ENCODE results near the gene SERAC1.
A peak's percentile ranks its signal among the peaks of the same experiment; 100 is the strongest.

Gene SERAC1

GRCh38 chr6:158076548-158076947 lies 91.5 kb downstream of the SERAC1 start:
- Histone ChIP-seq H2AFZ (ENCODE audit: low read length) (no peak overlapping the region), H3K27me3 (ENCODE audit: insufficient read depth, low read length) (no peaks in the 10 kb centered on the region), H3K36me3 (ENCODE audit: insufficient read depth, low read length) (no peaks in the 10 kb centered on the region)

GRCh38 chr6:158073776-158074175 lies 94.3 kb downstream of the SERAC1 start:
- Histone ChIP-seq H3K9ac (ENCODE audit: low read length) (no peak overlapping the region), H4K20me1 (ENCODE audit: insufficient read depth, low read length) (no peaks in the 10 kb centered on the region), H3K4me1 (ENCODE audit: insufficient read depth, low read length, severe bottlenecking) (no peaks in the 10 kb centered on the region), H3K27me3 (ENCODE audit: insufficient read depth, low read length) (no peaks in the 10 kb centered on the region), H2AFZ (ENCODE audit: low read length) (no peak overlapping the region), H3K9me3 (ENCODE audit: low read length) (no peaks in the 10 kb centered on the region), H3K4me3 (ENCODE audit: low read depth, low read length, poor library complexity, severe bottlenecking) (no peak overlapping the region), H3F3A (ENCODE audit: insufficient read depth, low read length) (no peaks in the 10 kb centered on the region), H3K36me3 (ENCODE audit: insufficient read depth, low read length) (no peaks in the 10 kb centered on the region), H3K27ac (ENCODE audit: low read depth, low read length, poor library complexity, severe bottlenecking) (no peak overlapping the region), H3K9me2 (ENCODE audit: low read depth, low read length) (no peaks in the 10 kb centered on the region), H3K4me2 (ENCODE audit: low read length) (no peak overlapping the region), H3K79me2 (ENCODE audit: insufficient read depth, low read length) (no peaks in the 10 kb centered on the region)
- TF ChIP-seq, protein P1, sequence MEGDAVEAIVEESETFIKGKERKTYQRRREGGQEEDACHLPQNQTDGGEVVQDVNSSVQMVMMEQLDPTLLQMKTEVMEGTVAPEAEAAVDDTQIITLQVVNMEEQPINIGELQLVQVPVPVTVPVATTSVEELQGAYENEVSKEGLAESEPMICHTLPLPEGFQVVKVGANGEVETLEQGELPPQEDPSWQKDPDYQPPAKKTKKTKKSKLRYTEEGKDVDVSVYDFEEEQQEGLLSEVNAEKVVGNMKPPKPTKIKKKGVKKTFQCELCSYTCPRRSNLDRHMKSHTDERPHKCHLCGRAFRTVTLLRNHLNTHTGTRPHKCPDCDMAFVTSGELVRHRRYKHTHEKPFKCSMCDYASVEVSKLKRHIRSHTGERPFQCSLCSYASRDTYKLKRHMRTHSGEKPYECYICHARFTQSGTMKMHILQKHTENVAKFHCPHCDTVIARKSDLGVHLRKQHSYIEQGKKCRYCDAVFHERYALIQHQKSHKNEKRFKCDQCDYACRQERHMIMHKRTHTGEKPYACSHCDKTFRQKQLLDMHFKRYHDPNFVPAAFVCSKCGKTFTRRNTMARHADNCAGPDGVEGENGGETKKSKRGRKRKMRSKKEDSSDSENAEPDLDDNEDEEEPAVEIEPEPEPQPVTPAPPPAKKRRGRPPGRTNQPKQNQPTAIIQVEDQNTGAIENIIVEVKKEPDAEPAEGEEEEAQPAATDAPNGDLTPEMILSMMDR (IDR thresholded peaks at IDR 0.05; ENCODE audit: low read length) = no peak
- TF ChIP-seq EZH2 (IDR thresholded peaks at IDR 0.05; ENCODE audit: borderline replicate concordance, low read length) = no peak

More at GRCh38 chr6:158076548-158076947, 91.5 kb downstream of the SERAC1 start:
- no peaks in the 10 kb centered on the region for H3K9me3 ChIP-seq (ENCODE audit: low read length)
- H3K4me3 ChIP-seq (ENCODE audit: low read depth, low read length, poor library complexity, severe bottlenecking) = no peak overlapping the region
- no peaks in the 10 kb centered on the region for H4K20me1 ChIP-seq (ENCODE audit: insufficient read depth, low read length)
- H3K79me2 ChIP-seq (ENCODE audit: insufficient read depth, low read length) = no peaks in the 10 kb centered on the region
- no peaks in the 10 kb centered on the region for H3K9me2 ChIP-seq (ENCODE audit: low read depth, low read length)
- no peak overlapping the region for H3K9ac ChIP-seq (ENCODE audit: low read length)
- no peak overlapping the region for H3K4me2 ChIP-seq (ENCODE audit: low read length)
- TF ChIP-seq, protein P1 (IDR thresholded peaks at IDR 0.05; ENCODE audit: low read length) = no peak
- TF ChIP-seq EZH2 (IDR thresholded peaks at IDR 0.05; ENCODE audit: borderline replicate concordance, low read length) = no peak
- no peak overlapping the region for H3K27ac ChIP-seq (ENCODE audit: low read depth, low read length, poor library complexity, severe bottlenecking)
- H3K4me1 ChIP-seq (ENCODE audit: insufficient read depth, low read length, severe bottlenecking) = no peaks in the 10 kb centered on the region
- H3F3A ChIP-seq (ENCODE audit: insufficient read depth, low read length) = no peaks in the 10 kb centered on the region

- Histone ChIP-seq H3K9me2 (ENCODE audit: low read depth, low read length) (no peaks in the 10 kb centered on the region), H3K27ac (ENCODE audit: low read depth, low read length, poor library complexity, severe bottlenecking) (no peak overlapping the region), H3F3A (ENCODE audit: insufficient read depth, low read length) (no peaks in the 10 kb centered on the region), H3K27me3 (ENCODE audit: insufficient read depth, low read length) (no peaks in the 10 kb centered on the region), H3K4me1 (ENCODE audit: insufficient read depth, low read length, severe bottlenecking) (no peaks in the 10 kb centered on the region), H3K4me2 (ENCODE audit: low read length) (no peak overlapping the region), H3K36me3 (ENCODE audit: insufficient read depth, low read length) (no peaks in the 10 kb centered on the region), H3K4me3 (ENCODE audit: low read depth, low read length, poor library complexity, severe bottlenecking) (no peak overlapping the region), H4K20me1 (ENCODE audit: insufficient read depth, low read length) (no peaks in the 10 kb centered on the region), H3K9ac (ENCODE audit: low read length) (no peak overlapping the region), H3K9me3 (ENCODE audit: low read length) (no peaks in the 10 kb centered on the region), H2AFZ (ENCODE audit: low read length) (no peak overlapping the region), H3K79me2 (ENCODE audit: insufficient read depth, low read length) (no peaks in the 10 kb centered on the region)
- TF ChIP-seq, protein P1 (IDR thresholded peaks at IDR 0.05; ENCODE audit: low read length) = peak; percentile 92
- TF ChIP-seq EZH2 (IDR thresholded peaks at IDR 0.05; ENCODE audit: borderline replicate concordance, low read length) = no peak
These were observed 95.9 kb downstream of the SERAC1 start for GRCh38 chr6:158072083-158072721.
